BE2C (cell line): Measurements from ENCODE around the gene PRSS53.

Experiments used
- DNase-seq: peaks from one replicate; pipeline ENCODE4 v3.0.0-alpha.2; 2020
- H3K27me3 ChIP-seq: fragments of 250-450 bp; sonication (Bioruptor Pico); 2 replicates; pipeline ENCODE4 v1.5.1; 2020; ENCODE audit warnings: mild to moderate bottlenecking
- H3K36me3 ChIP-seq: fragments of 250-450 bp; sonication (Bioruptor Pico); 2 replicates; pipeline ENCODE4 v1.5.1; 2020; ENCODE audit warnings: mild to moderate bottlenecking
- H3K4me1 ChIP-seq: fragments of 250-450 bp; sonication (Bioruptor Pico); 2 replicates; pipeline ENCODE4 v1.5.1; 2020
- H3K4me3 ChIP-seq: 2 replicates; pipeline ENCODE4 v1.5.1; 2011; ENCODE audit warnings: low read depth, low read length
- H3K9me3 ChIP-seq: fragments of 250-450 bp; sonication (Bioruptor Pico); 2 replicates; pipeline ENCODE4 v1.5.1; 2020
- CTCF ChIP-seq: IDR thresholded peaks from 2 replicates; pipeline ENCODE4 v1.5.1; 2012; ENCODE audit warnings: mild to moderate bottlenecking, low read depth, low read length

PRSS53 gene

GRCh38 chr16:31134091-31134571 lies 45.4 kb upstream of the PRSS53 start:
- peak overlapping the region; percentile 46 for H3K4me3 ChIP-seq
- peak; percentile 84 for DNase-seq
- no peaks in the 10 kb centered on the region for H3K27me3 ChIP-seq
- H3K9me3 ChIP-seq: no peaks in the 10 kb centered on the region
- peaks cover 37% of the 10 kb centered on the region for H3K4me1 ChIP-seq
- peaks cover 11% of the 10 kb centered on the region for H3K36me3 ChIP-seq
- TF ChIP-seq CTCF: no peak

GRCh38 chr16:31133046-31133501 lies 44.3 kb upstream of the PRSS53 start:
- no peak overlapping the region for H3K4me3 ChIP-seq

GRCh38 chr16:31132303-31132979 lies 43.7 kb upstream of the PRSS53 start:
- no peak for DNase-seq
- TF ChIP-seq CTCF: no peak
- no peaks in the 10 kb centered on the region for H3K9me3 ChIP-seq
- H3K27me3 ChIP-seq: no peaks in the 10 kb centered on the region
- H3K36me3 ChIP-seq: peaks cover 11% of the 10 kb centered on the region
- peaks cover 31% of the 10 kb centered on the region for H3K4me1 ChIP-seq
- no peak overlapping the region for H3K4me3 ChIP-seq

More at GRCh38 chr16:31133046-31133501, 44.3 kb upstream of the PRSS53 start:
- H3K4me1 ChIP-seq: peaks cover 31% of the 10 kb centered on the region
- TF ChIP-seq CTCF: no peak
- DNase-seq: no peak
- H3K9me3 ChIP-seq: no peaks in the 10 kb centered on the region
- H3K36me3 ChIP-seq: peaks cover 11% of the 10 kb centered on the region
- no peaks in the 10 kb centered on the region for H3K27me3 ChIP-seq

DNA sequence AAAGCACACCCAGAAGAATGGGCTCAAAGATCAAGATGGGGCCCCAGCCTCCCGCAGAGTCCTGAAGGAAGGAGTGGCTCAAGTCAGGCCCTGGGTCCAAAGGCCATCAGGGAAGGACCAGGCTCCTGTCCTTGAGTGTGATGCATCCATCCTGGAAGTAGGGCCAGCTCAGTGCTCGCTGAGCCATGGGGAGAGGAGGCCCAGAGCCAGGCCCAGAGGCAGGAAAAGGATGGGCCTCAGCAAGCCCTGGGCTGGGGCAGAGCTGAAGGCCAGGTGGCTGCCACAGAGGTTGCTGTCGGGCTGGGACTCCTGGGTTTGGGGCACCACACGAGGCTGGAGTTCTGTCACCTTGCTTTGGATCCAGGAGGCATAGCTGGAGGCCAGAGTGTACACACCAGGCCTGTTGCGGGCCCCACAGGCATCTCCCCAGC lies 43.1 kb upstream of the PRSS53 start:
- H3K4me1 ChIP-seq: peaks cover 31% of the 10 kb centered on the region
- H3K4me3 ChIP-seq: no peak overlapping the region
- H3K36me3 ChIP-seq: peaks cover 11% of the 10 kb centered on the region

GRCh38 chr16:31131416-31131815 lies 42.7 kb upstream of the PRSS53 start:
- no peaks in the 10 kb centered on the region for H3K27me3 ChIP-seq
- no peaks in the 10 kb centered on the region for H3K9me3 ChIP-seq
- H3K36me3 ChIP-seq: peaks cover 11% of the 10 kb centered on the region
- DNase-seq: no peak
- TF ChIP-seq CTCF: no peak
- peaks cover 31% of the 10 kb centered on the region for H3K4me1 ChIP-seq
- no peak overlapping the region for H3K4me3 ChIP-seq

More for the DNA sequence above, 43.1 kb upstream of the PRSS53 start:
- DNase-seq: no peak
- Histone ChIP-seq H3K27me3 (no peaks in the 10 kb centered on the region), H3K9me3 (no peaks in the 10 kb centered on the region)
- no peak for TF ChIP-seq CTCF

DNA sequence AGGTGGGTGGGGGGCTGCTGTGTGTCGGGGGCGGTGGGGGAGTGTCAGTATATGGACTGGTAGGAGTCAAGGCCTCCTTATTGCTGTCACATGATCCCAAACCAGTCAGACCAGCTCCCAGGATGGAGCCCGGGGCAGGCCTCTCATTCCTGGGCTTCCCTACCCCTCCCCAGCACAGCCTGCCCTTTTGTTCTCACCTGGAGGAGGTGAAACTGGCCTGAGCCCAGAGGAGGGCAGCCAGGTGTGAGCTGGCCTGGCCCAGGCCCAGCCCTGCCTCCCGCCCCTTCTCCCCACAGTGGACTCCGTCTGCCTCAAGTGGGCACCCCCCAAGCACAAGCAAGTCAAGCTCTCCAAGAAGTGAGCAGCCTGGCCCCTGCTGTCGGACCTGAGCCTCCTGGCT lies 42.2 kb upstream of the PRSS53 start:
- no peaks in the 10 kb centered on the region for H3K9me3 ChIP-seq
- peaks cover 11% of the 10 kb centered on the region for H3K36me3 ChIP-seq
- H3K4me3 ChIP-seq: no peak overlapping the region
- H3K27me3 ChIP-seq: no peaks in the 10 kb centered on the region
- no peak for TF ChIP-seq CTCF
- peaks cover 28% of the 10 kb centered on the region for H3K4me1 ChIP-seq
- no peak for DNase-seq
